Measurements from ENCODE around the gene MPHOSPH10. TPM values are rescaled to one million over a fixed set of nuclear protein-coding genes. Genes with fewer than 3 reads are reported as not detected.

Gene MPHOSPH10
- polyA plus RNA-seq, 1 donor from 2014 or later: 39.0 TPM

GRCh38 chr2:71121479-71121878 is 9.0 kb upstream of the MPHOSPH10 start:
- no peaks in the 10 kb centered on the region for H3K27me3 ChIP-seq (ENCODE audit: insufficient read depth, low read depth, low read length)
- no peaks in the 10 kb centered on the region for H3K36me3 ChIP-seq (ENCODE audit: insufficient read depth, low read length)
- no peaks in the 10 kb centered on the region for H3F3A ChIP-seq (ENCODE audit: insufficient read depth, low read length, poor library complexity, severe bottlenecking)
- H3K9ac ChIP-seq (ENCODE audit: low read length): no peak overlapping the region
- H3K9me3 ChIP-seq (ENCODE audit: low read length): no peaks in the 10 kb centered on the region
- no peak for TF ChIP-seq MXI1 (conservative IDR thresholded peaks at IDR 0.05; ENCODE audit: poor library complexity, severe bottlenecking)
- no peak for TF ChIP-seq SMC3 (conservative IDR thresholded peaks at IDR 0.05; ENCODE audit: poor library complexity)
- TF ChIP-seq EZH2 (IDR thresholded peaks at IDR 0.05; ENCODE audit: borderline replicate concordance, insufficient read depth, low read length, poor library complexity, severe bottlenecking): no peak
- no peak for TF ChIP-seq RAD21 (conservative IDR thresholded peaks at IDR 0.05)
- TF ChIP-seq, protein P1, sequence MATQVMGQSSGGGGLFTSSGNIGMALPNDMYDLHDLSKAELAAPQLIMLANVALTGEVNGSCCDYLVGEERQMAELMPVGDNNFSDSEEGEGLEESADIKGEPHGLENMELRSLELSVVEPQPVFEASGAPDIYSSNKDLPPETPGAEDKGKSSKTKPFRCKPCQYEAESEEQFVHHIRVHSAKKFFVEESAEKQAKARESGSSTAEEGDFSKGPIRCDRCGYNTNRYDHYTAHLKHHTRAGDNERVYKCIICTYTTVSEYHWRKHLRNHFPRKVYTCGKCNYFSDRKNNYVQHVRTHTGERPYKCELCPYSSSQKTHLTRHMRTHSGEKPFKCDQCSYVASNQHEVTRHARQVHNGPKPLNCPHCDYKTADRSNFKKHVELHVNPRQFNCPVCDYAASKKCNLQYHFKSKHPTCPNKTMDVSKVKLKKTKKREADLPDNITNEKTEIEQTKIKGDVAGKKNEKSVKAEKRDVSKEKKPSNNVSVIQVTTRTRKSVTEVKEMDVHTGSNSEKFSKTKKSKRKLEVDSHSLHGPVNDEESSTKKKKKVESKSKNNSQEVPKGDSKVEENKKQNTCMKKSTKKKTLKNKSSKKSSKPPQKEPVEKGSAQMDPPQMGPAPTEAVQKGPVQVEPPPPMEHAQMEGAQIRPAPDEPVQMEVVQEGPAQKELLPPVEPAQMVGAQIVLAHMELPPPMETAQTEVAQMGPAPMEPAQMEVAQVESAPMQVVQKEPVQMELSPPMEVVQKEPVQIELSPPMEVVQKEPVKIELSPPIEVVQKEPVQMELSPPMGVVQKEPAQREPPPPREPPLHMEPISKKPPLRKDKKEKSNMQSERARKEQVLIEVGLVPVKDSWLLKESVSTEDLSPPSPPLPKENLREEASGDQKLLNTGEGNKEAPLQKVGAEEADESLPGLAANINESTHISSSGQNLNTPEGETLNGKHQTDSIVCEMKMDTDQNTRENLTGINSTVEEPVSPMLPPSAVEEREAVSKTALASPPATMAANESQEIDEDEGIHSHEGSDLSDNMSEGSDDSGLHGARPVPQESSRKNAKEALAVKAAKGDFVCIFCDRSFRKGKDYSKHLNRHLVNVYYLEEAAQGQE (IDR thresholded peaks at IDR 0.05; ENCODE audit: borderline replicate concordance): no peak
- no peak overlapping the region for H2AFZ ChIP-seq (ENCODE audit: low read depth, low read length)
- H3K9me2 ChIP-seq (ENCODE audit: insufficient read depth, low read length): no peaks in the 10 kb centered on the region
- H3K27ac ChIP-seq (ENCODE audit: low read length): no peak overlapping the region
- H3K4me3 ChIP-seq (ENCODE audit: low read length): no peak overlapping the region
- no peak overlapping the region for H3K4me2 ChIP-seq (ENCODE audit: low read length)
- no peaks in the 10 kb centered on the region for H4K20me1 ChIP-seq (ENCODE audit: insufficient read depth)
- H3K79me2 ChIP-seq (replicated peaks; ENCODE audit: insufficient read depth, low read length): no peaks in the 10 kb centered on the region

DNA sequence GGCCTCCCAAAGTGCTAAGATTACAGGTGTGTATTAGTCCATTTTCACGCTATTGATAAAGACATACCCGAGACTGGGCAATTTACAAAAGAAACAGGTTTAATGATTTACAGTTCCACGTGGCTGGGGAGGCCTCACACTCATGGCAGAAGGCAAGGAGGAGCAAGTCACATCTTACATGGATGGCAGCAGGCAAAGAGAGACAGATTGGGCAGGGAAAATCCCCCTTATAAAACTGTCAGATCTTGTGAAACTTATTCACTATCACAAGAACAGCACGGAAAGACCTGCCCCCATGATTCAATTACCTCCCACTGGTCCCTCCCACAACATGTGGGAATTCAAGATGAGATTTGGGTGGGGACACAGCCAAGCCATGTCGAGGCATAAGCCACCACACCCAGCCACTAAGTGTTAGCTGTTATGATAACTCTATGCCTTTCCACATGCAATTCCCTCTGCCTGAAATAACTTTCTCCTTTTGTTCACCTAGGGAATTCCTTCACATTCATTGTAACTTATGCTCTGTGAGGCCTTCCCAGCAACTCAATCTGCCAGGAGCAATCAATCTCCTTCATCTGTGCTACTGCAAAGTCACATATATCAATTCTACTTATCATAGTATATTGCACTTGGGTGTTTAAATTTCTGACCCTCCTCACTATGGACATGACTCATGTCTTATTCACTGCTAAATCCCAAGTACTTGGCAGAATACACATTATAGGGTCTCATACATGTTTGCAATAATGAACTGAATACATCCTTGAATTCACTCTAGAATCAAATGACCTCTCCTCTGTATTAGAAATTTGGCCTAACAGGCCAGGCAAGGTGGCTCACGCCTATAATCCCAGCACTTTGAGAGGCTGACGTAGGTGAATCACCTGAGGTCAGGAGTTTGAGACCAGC is 7.8 kb upstream of the MPHOSPH10 start:
- Histone ChIP-seq H4K20me1 (ENCODE audit: insufficient read depth) (no peaks in the 10 kb centered on the region), H3K4me2 (ENCODE audit: low read length) (no peak overlapping the region), H3K9me2 (ENCODE audit: insufficient read depth, low read length) (no peaks in the 10 kb centered on the region), H3K27me3 (ENCODE audit: insufficient read depth, low read depth, low read length) (no peaks in the 10 kb centered on the region), H3K27ac (ENCODE audit: low read length) (no peak overlapping the region), H3K79me2 (replicated peaks; ENCODE audit: insufficient read depth, low read length) (no peaks in the 10 kb centered on the region), H3K36me3 (ENCODE audit: insufficient read depth, low read length) (no peaks in the 10 kb centered on the region), H3K4me3 (ENCODE audit: low read length) (no peak overlapping the region), H3F3A (ENCODE audit: insufficient read depth, low read length, poor library complexity, severe bottlenecking) (no peaks in the 10 kb centered on the region), H3K9ac (ENCODE audit: low read length) (no peak overlapping the region), H2AFZ (ENCODE audit: low read depth, low read length) (no peak overlapping the region), H3K9me3 (ENCODE audit: low read length) (no peaks in the 10 kb centered on the region)
- TF ChIP-seq EZH2 (IDR thresholded peaks at IDR 0.05; ENCODE audit: borderline replicate concordance, insufficient read depth, low read length, poor library complexity, severe bottlenecking) (no peak), RAD21 (conservative IDR thresholded peaks at IDR 0.05) (no peak), POLR2AphosphoS5 (IDR thresholded peaks at IDR 0.05) (no peak)

DNA sequence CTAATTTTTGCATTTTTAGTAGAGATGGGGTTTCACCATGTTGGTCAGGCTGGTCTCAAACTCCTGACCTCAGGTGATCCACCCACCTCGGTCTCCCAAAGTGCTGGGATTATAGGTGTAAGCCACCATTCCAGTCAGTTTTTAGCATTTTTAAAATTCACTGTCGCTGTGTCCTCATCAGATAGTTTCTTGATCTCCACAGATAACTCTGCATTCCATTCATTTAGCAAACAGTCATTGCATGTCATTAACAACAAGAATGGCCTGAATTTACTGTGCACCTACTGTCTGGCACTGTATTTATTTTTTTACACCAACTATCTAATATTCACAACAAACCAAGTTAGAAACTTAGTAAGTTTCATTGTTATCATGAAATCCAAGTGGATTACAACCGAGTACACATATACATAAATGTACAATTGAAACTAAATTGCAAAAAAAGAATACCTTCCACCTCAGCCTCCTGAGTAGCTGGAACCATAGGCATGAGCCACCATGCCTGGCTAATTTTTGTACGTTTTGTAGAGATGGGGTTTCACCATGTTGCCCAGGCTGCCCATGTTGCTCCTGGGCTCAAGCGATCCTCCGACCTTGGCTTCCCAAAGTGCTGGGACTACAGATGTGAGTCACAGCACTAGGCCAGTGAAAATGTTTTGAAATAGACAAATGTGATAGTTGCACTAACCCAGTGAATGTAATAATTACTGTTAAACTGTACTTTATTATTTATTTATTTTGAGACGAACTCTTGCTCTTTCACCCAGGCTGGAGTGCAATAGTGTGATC is 4.7 kb upstream of the MPHOSPH10 start:
- H3K79me2 ChIP-seq (replicated peaks; ENCODE audit: insufficient read depth, low read length): peaks cover 7% of the 10 kb centered on the region
- no peak overlapping the region for H3K4me3 ChIP-seq (ENCODE audit: low read length)
- H4K20me1 ChIP-seq (ENCODE audit: insufficient read depth): no peaks in the 10 kb centered on the region
- no peak overlapping the region for H3K27ac ChIP-seq (ENCODE audit: low read length)
- no peak overlapping the region for H3K9ac ChIP-seq (ENCODE audit: low read length)
- H3K9me2 ChIP-seq (ENCODE audit: insufficient read depth, low read length): no peaks in the 10 kb centered on the region
- H3F3A ChIP-seq (ENCODE audit: insufficient read depth, low read length, poor library complexity, severe bottlenecking): no peaks in the 10 kb centered on the region
- H3K36me3 ChIP-seq (ENCODE audit: insufficient read depth, low read length): no peaks in the 10 kb centered on the region
- TF ChIP-seq, protein P1 (IDR thresholded peaks at IDR 0.05; ENCODE audit: borderline replicate concordance): no peak
- TF ChIP-seq CTCF (IDR thresholded peaks at IDR 0.05; ENCODE audit: poor library complexity, severe bottlenecking) (no peak), EZH2 (IDR thresholded peaks at IDR 0.05; ENCODE audit: borderline replicate concordance, insufficient read depth, low read length, poor library complexity, severe bottlenecking) (no peak), MXI1 (conservative IDR thresholded peaks at IDR 0.05; ENCODE audit: poor library complexity, severe bottlenecking) (no peak), RAD21 (conservative IDR thresholded peaks at IDR 0.05) (no peak), EP300 (conservative IDR thresholded peaks at IDR 0.05; ENCODE audit: poor library complexity, severe bottlenecking) (no peak), SMC3 (conservative IDR thresholded peaks at IDR 0.05; ENCODE audit: poor library complexity) (no peak), TAF1 (IDR thresholded peaks at IDR 0.05; ENCODE audit: low read depth) (no peak)
- no peaks in the 10 kb centered on the region for H3K9me3 ChIP-seq (ENCODE audit: low read length)
- no peak overlapping the region for H2AFZ ChIP-seq (ENCODE audit: low read depth, low read length)
- no peaks in the 10 kb centered on the region for H3K27me3 ChIP-seq (ENCODE audit: insufficient read depth, low read depth, low read length)
- no peak overlapping the region for H3K4me2 ChIP-seq (ENCODE audit: low read length)
